Stimulated activated CD4-positive, alpha-beta T cell treated with anti-CD3 and anti-CD28 coated beads, Interleukin-2, amount 100 ng/mL, for 4 hours (primary cell): ENCODE results near the gene TMEM86B.
A peak's percentile ranks its signal among the peaks of the same experiment; 100 is the strongest.

Experiments used
- DNase-seq: peaks from one replicate; pipeline ENCODE4 v3.0.0-alpha.2; 2020; ENCODE audit warnings: low read depth

Gene TMEM86B

GRCh38 chr19:55257461-55258420, 29.2 kb upstream of the TMEM86B start:
- DNase-seq: no peak

- no peak for DNase-seq
These were observed 28.2 kb upstream of the TMEM86B start for GRCh38 chr19:55256562-55257460.

GRCh38 chr19:55255618-55256423, 27.3 kb upstream of the TMEM86B start:
- DNase-seq: peak; percentile 34

- DNase-seq: no peak
These were observed 26.0 kb upstream of the TMEM86B start for GRCh38 chr19:55254625-55254977.

GRCh38 chr19:55253842-55254624, 25.5 kb upstream of the TMEM86B start:
- peak; percentile 49 for DNase-seq

GRCh38 chr19:55252760-55253663, 24.4 kb upstream of the TMEM86B start:
- no peak for DNase-seq

GRCh38 chr19:55251341-55252081, 22.9 kb upstream of the TMEM86B start:
- peak; percentile 46 for DNase-seq

GRCh38 chr19:55250262-55251036, 21.9 kb upstream of the TMEM86B start:
- no peak for DNase-seq

GRCh38 chr19:55249841-55250240, 21.3 kb upstream of the TMEM86B start:
- no peak for DNase-seq

GRCh38 chr19:55248704-55249103, 20.1 kb upstream of the TMEM86B start:
- no peak for DNase-seq

- DNase-seq: no peak
These were observed 19.7 kb upstream of the TMEM86B start for GRCh38 chr19:55248166-55248675.

GRCh38 chr19:55247621-55248099, 19.1 kb upstream of the TMEM86B start:
- DNase-seq: no peak

GRCh38 chr19:55246462-55247451, 18.2 kb upstream of the TMEM86B start:
- no peak for DNase-seq

- DNase-seq: no peak
These were observed 16.8 kb upstream of the TMEM86B start for GRCh38 chr19:55245236-55245904.

- DNase-seq: no peak
These were observed 15.6 kb upstream of the TMEM86B start for GRCh38 chr19:55244004-55244680.

GRCh38 chr19:55242517-55242916, 14.0 kb upstream of the TMEM86B start:
- no peak for DNase-seq
